Measurements from ENCODE around the gene SLC7A9. TPM values are rescaled to one million over a fixed set of nuclear protein-coding genes. Genes with fewer than 3 reads are reported as not detected.

The SLC7A9 gene
- total and polyA plus RNA-seq, 2 of the 13 experiments (the other 11 are each of a cell fraction or from before 2014, with no cell fraction given): 4.7 to 8.3 TPM

GRCh38 chr19:32869369-32869965 is at the start of gene SLC7A9 (continued):
- TF ChIP-seq, protein P1, sequence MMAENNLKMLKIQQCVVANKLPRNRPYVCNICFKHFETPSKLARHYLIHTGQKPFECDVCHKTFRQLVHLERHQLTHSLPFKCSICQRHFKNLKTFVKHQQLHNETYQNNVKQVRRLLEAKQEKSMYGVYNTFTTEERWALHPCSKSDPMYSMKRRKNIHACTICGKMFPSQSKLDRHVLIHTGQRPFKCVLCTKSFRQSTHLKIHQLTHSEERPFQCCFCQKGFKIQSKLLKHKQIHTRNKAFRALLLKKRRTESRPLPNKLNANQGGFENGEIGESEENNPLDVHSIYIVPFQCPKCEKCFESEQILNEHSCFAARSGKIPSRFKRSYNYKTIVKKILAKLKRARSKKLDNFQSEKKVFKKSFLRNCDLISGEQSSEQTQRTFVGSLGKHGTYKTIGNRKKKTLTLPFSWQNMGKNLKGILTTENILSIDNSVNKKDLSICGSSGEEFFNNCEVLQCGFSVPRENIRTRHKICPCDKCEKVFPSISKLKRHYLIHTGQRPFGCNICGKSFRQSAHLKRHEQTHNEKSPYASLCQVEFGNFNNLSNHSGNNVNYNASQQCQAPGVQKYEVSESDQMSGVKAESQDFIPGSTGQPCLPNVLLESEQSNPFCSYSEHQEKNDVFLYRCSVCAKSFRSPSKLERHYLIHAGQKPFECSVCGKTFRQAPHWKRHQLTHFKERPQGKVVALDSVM (CRISPR knock-in tag; IDR thresholded peaks at IDR 0.05): peak; percentile 38; the same call in 1 of the 2 replicates
- peak; percentile 2; the same call in 1 of the 2 replicates for TF ChIP-seq ZFY (CRISPR knock-in tag; IDR thresholded peaks at IDR 0.05)
- 0 out of 2 replicates have a peak, but pooled peaks have one; percentile 34 for TF ChIP-seq NKX3-1 (CRISPR knock-in tag; IDR thresholded peaks at IDR 0.05)
- TF ChIP-seq FOXA3 (CRISPR knock-in tag; IDR thresholded peaks at IDR 0.05): peak; percentile 29; the same call in 1 of the 2 replicates
- 0 out of 2 replicates have a peak, but pooled peaks have one; percentile 19 for TF ChIP-seq ZNF574 (CRISPR knock-in tag; IDR thresholded peaks at IDR 0.05)
- no peak for TF ChIP-seq ZNF496 (CRISPR knock-in tag; IDR thresholded peaks at IDR 0.05; ENCODE audit: insufficient replicate concordance)
- TF ChIP-seq CAMTA2 (CRISPR knock-in tag; IDR thresholded peaks at IDR 0.05; ENCODE audit: borderline replicate concordance): no peak
- no peak for TF ChIP-seq AGO1 (IDR thresholded peaks at IDR 0.05; ENCODE audit: low read depth, low read length, poor library complexity, severe bottlenecking)
- TF ChIP-seq HNRNPK (IDR thresholded peaks at IDR 0.05; ENCODE audit: low read depth, low read length, poor library complexity, severe bottlenecking): no peak
- TF ChIP-seq HNF4A (CRISPR knock-in tag; IDR thresholded peaks at IDR 0.05): peak; percentile 85
- TF ChIP-seq ZMAT5 (CRISPR knock-in tag; IDR thresholded peaks at IDR 0.05; ENCODE audit: borderline replicate concordance, low read depth): no peak
- TF ChIP-seq, protein P2, sequence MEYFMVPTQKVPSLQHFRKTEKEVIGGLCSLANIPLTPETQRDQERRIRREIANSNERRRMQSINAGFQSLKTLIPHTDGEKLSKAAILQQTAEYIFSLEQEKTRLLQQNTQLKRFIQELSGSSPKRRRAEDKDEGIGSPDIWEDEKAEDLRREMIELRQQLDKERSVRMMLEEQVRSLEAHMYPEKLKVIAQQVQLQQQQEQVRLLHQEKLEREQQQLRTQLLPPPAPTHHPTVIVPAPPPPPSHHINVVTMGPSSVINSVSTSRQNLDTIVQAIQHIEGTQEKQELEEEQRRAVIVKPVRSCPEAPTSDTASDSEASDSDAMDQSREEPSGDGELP (IDR thresholded peaks at IDR 0.05; ENCODE audit: borderline replicate concordance, low read depth): peak; percentile 67; the same call in 1 of the 2 replicates
- peak; percentile 29; the same call in 1 of the 2 replicates for TF ChIP-seq ZFX (CRISPR knock-in tag; IDR thresholded peaks at IDR 0.05; ENCODE audit: low read depth)
- no peak for TF ChIP-seq ZMAT3 (CRISPR knock-in tag; conservative IDR thresholded peaks at IDR 0.05)
- 0 out of 2 replicates have a peak, but pooled peaks have one; percentile 6 for TF ChIP-seq YEATS4 (CRISPR knock-in tag; IDR thresholded peaks at IDR 0.05; ENCODE audit: borderline replicate concordance)
- TF ChIP-seq, protein P3, sequence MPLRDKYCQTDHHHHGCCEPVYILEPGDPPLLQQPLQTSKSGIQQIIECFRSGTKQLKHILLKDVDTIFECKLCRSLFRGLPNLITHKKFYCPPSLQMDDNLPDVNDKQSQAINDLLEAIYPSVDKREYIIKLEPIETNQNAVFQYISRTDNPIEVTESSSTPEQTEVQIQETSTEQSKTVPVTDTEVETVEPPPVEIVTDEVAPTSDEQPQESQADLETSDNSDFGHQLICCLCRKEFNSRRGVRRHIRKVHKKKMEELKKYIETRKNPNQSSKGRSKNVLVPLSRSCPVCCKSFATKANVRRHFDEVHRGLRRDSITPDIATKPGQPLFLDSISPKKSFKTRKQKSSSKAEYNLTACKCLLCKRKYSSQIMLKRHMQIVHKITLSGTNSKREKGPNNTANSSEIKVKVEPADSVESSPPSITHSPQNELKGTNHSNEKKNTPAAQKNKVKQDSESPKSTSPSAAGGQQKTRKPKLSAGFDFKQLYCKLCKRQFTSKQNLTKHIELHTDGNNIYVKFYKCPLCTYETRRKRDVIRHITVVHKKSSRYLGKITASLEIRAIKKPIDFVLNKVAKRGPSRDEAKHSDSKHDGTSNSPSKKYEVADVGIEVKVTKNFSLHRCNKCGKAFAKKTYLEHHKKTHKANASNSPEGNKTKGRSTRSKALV (CRISPR knock-in tag; IDR thresholded peaks at IDR 0.05): no peak; the same call in 1 of the 2 replicates
- 0 out of 2 replicates have a peak, but pooled peaks have one; percentile 1 for TF ChIP-seq ZNF224 (CRISPR knock-in tag; IDR thresholded peaks at IDR 0.05)
- TF ChIP-seq, protein P4, sequence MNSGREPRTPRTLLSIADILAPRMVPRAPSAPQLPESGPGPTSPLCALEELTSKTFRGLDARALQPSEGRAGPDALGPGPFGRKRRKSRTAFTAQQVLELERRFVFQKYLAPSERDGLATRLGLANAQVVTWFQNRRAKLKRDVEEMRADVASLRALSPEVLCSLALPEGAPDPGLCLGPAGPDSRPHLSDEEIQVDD (CRISPR knock-in tag; IDR thresholded peaks at IDR 0.05; ENCODE audit: borderline replicate concordance): no peak
- 0 out of 2 replicates have a peak, but pooled peaks have one; percentile 24 for TF ChIP-seq ZNF441 (CRISPR knock-in tag; IDR thresholded peaks at IDR 0.05; ENCODE audit: borderline replicate concordance)
- 0 out of 2 replicates have a peak, but pooled peaks have one; percentile 61 for TF ChIP-seq NCOR1 (IDR thresholded peaks at IDR 0.05; ENCODE audit: borderline replicate concordance, low read length)
